ENCODE results near the gene SEMA5B.

SEMA5B gene

GRCh38 chr3:122969585-122970469 is 57.7 kb downstream of the SEMA5B start:
- no peak for DNase-seq

GRCh38 chr3:122967765-122968164 is 59.8 kb downstream of the SEMA5B start:
- no peak for DNase-seq

GRCh38 chr3:122967356-122967755 is 60.2 kb downstream of the SEMA5B start:
- no peak for DNase-seq

GRCh38 chr3:122966045-122966444 is 61.5 kb downstream of the SEMA5B start:
- DNase-seq = peak in 1 of 5 experiments; percentile 14

- no peak for DNase-seq
These were observed 62.8 kb downstream of the SEMA5B start for GRCh38 chr3:122964811-122965210.

GRCh38 chr3:122962149-122962548 is 65.4 kb downstream of the SEMA5B start:
- no peak for DNase-seq

- DNase-seq = no peak
These were observed 66.4 kb downstream of the SEMA5B start for GRCh38 chr3:122961146-122961545.

GRCh38 chr3:122960652-122961051 is 66.9 kb downstream of the SEMA5B start:
- DNase-seq = no peak

- no peak for DNase-seq
These were observed 68.2 kb downstream of the SEMA5B start for GRCh38 chr3:122959339-122959738.

- no peak for DNase-seq
These were observed 69.6 kb downstream of the SEMA5B start for GRCh38 chr3:122957707-122958689.

- DNase-seq = no peak
These were observed 70.7 kb downstream of the SEMA5B start for GRCh38 chr3:122956693-122957455.

GRCh38 chr3:122955916-122956692 is 71.5 kb downstream of the SEMA5B start:
- no peak for DNase-seq

- DNase-seq = no peak
These were observed 75.0 kb downstream of the SEMA5B start for GRCh38 chr3:122952520-122952919.

- peak in 1 of 5 experiments; percentile 5 for DNase-seq
These were observed 79.2 kb downstream of the SEMA5B start for GRCh38 chr3:122948408-122948807.

GRCh38 chr3:122947738-122948137 is 79.8 kb downstream of the SEMA5B start:
- no peak for DNase-seq

GRCh38 chr3:122947196-122947595 is 80.4 kb downstream of the SEMA5B start:
- no peak for DNase-seq

GRCh38 chr3:122946185-122946584 is 81.4 kb downstream of the SEMA5B start:
- no peak for DNase-seq

GRCh38 chr3:122945230-122945629 is 82.3 kb downstream of the SEMA5B start:
- DNase-seq = no peak

- DNase-seq = no peak
These were observed 82.8 kb downstream of the SEMA5B start for GRCh38 chr3:122944671-122945161.

- DNase-seq = no peak
These were observed 83.8 kb downstream of the SEMA5B start for GRCh38 chr3:122943828-122944190.

GRCh38 chr3:122942937-122943827 is 84.4 kb downstream of the SEMA5B start:
- DNase-seq = no peak

Measured in T-helper 2 cell (primary cell).